MM.1S (cell line): ENCODE data around the gene PWP2.
"Not testable (repeated sequence)": the region's sequence is repeated elsewhere in the genome, so short reads cannot be mapped to it uniquely, and the experiment has no call there.

Source experiments
- EZH2 ChIP-seq: fragments of 300-600 bp; sonication (generic); optimal IDR thresholded peaks from 2 replicates; pipeline ENCODE3; 2017; ENCODE audit warnings: low read depth, mild to moderate bottlenecking, antibody characterized with exemption, low read length, mixed read lengths
- TF ChIP-seq, protein P1 (sequence below): fragments of 300-600 bp; sonication (generic); IDR thresholded peaks from 2 replicates; pipeline ENCODE4 v1.5.1; 2016; ENCODE audit warnings: antibody characterized with exemption, low read length, mixed read lengths

DNA sequence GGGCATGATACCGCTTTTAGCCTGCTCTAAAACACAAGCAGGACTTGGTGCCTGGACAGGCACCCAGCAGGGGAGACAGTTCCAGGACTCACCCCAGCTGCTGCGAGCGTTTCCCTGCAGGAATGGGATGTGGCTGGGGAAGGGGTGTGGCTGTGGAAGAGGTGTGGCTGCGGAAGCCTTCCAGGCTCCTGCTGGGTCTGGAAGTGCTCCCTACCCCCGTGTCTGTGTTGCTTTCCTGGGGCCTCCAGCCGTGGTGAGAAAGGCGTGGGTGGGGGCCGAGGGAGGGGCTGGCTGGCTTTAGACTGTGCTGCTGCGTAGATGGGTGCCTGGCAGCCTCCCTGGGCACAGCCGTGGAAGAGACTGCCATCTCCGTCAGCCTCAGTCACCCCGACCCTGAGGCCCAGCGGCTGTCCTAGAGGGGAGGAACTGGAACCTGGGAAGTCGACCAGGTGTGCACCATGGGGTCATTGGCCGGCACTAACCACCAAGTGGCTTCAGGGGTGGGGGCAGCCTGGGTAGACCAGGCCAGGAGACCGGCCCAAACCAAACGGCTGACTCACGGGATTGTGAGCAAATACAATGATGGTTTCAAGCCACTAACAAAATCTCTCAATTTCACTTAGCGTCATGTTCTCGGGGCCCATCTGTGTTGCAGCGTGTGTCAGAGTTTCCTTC is 46.2 kb downstream of the PWP2 start:
- TF ChIP-seq, protein P1, sequence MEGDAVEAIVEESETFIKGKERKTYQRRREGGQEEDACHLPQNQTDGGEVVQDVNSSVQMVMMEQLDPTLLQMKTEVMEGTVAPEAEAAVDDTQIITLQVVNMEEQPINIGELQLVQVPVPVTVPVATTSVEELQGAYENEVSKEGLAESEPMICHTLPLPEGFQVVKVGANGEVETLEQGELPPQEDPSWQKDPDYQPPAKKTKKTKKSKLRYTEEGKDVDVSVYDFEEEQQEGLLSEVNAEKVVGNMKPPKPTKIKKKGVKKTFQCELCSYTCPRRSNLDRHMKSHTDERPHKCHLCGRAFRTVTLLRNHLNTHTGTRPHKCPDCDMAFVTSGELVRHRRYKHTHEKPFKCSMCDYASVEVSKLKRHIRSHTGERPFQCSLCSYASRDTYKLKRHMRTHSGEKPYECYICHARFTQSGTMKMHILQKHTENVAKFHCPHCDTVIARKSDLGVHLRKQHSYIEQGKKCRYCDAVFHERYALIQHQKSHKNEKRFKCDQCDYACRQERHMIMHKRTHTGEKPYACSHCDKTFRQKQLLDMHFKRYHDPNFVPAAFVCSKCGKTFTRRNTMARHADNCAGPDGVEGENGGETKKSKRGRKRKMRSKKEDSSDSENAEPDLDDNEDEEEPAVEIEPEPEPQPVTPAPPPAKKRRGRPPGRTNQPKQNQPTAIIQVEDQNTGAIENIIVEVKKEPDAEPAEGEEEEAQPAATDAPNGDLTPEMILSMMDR, result not testable (repeated sequence)
- TF ChIP-seq EZH2, result not testable (repeated sequence)
